Gastroesophageal sphincter (tissue), 3 donors: ENCODE results near the gene MED7.

ENCODE experiments used
- POLR2A ChIP-seq, 2 donors: fragments of 450-650 bp; IDR thresholded peaks; one replicate each; pipeline ENCODE4 v1.6.1; 2017; ENCODE audit warnings: antibody characterized with exemption in 2 of 2, mild to moderate bottlenecking in 2 of 2, moderate library complexity in 1 of 2
- POLR2AphosphoS5 ChIP-seq: sonication (generic); formaldehyde crosslinking; IDR thresholded peaks from one replicate; pipeline ENCODE4 v1.6.1; 2017; ENCODE audit warnings: antibody characterized with exemption
- TF ChIP-seq, protein P1 (sequence below), 4 experiments: fragments of 200-600 bp in 2 of 4; fragments of 450-650 bp in 2 of 4; sonication (generic) in 1 of 4; IDR thresholded peaks; one replicate each; pipeline ENCODE4 v1.5.1; 2017 to 2019; ENCODE audit warnings: antibody characterized with exemption in 4 of 4, mild to moderate bottlenecking in 2 of 4, moderate library complexity in 2 of 4

- TF ChIP-seq POLR2AphosphoS5, result no peak
- TF ChIP-seq, protein P1, sequence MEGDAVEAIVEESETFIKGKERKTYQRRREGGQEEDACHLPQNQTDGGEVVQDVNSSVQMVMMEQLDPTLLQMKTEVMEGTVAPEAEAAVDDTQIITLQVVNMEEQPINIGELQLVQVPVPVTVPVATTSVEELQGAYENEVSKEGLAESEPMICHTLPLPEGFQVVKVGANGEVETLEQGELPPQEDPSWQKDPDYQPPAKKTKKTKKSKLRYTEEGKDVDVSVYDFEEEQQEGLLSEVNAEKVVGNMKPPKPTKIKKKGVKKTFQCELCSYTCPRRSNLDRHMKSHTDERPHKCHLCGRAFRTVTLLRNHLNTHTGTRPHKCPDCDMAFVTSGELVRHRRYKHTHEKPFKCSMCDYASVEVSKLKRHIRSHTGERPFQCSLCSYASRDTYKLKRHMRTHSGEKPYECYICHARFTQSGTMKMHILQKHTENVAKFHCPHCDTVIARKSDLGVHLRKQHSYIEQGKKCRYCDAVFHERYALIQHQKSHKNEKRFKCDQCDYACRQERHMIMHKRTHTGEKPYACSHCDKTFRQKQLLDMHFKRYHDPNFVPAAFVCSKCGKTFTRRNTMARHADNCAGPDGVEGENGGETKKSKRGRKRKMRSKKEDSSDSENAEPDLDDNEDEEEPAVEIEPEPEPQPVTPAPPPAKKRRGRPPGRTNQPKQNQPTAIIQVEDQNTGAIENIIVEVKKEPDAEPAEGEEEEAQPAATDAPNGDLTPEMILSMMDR (IDR thresholded peaks at IDR 0.05), result no peak
- TF ChIP-seq POLR2A (IDR thresholded peaks at IDR 0.05), result no peak
Measured at GRCh38 chr5:157161996-157162395, 19.3 kb upstream of the MED7 start.
